Upper lobe of left lung (tissue), 4 donors: ENCODE results near the gene FTCDNL1.

Experiments
- POLR2AphosphoS5 ChIP-seq, 2 donors: sonication (generic); formaldehyde crosslinking; IDR thresholded peaks; one replicate each; pipeline ENCODE4 v1.5.1; 2017; ENCODE audit warnings: antibody characterized with exemption in 2 of 2
- TF ChIP-seq, protein P1 (sequence below), 6 experiments: fragments of 450-650 bp in 4 of 6; fragments of 200-600 bp in 2 of 6; sonication (generic) in 2 of 6; IDR thresholded peaks; one replicate each; pipeline ENCODE4 v1.5.1; 2016 to 2019; ENCODE audit warnings: antibody characterized with exemption in 6 of 6

DNA sequence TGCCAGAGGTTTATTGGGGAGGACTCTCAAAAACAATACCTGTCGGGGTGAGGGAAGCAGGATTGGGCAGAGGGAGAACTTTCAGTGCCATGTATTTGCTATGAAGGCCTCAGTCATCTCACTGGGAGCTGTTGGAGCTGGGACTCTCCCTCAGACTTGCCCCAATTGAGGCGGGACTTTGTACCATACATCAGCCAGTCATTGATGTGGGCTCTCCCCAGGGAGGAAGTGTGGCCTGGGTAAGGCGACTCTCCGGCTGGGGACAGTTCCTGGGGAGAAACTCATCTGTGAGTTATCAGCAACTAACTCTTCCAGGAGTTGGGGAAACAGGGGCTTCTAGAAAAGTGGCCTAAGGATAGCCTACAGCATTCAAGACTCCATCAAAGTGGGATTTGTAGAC, 66.5 kb downstream of the FTCDNL1 start:
- TF ChIP-seq, protein P1, sequence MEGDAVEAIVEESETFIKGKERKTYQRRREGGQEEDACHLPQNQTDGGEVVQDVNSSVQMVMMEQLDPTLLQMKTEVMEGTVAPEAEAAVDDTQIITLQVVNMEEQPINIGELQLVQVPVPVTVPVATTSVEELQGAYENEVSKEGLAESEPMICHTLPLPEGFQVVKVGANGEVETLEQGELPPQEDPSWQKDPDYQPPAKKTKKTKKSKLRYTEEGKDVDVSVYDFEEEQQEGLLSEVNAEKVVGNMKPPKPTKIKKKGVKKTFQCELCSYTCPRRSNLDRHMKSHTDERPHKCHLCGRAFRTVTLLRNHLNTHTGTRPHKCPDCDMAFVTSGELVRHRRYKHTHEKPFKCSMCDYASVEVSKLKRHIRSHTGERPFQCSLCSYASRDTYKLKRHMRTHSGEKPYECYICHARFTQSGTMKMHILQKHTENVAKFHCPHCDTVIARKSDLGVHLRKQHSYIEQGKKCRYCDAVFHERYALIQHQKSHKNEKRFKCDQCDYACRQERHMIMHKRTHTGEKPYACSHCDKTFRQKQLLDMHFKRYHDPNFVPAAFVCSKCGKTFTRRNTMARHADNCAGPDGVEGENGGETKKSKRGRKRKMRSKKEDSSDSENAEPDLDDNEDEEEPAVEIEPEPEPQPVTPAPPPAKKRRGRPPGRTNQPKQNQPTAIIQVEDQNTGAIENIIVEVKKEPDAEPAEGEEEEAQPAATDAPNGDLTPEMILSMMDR (IDR thresholded peaks at IDR 0.05): no peak
- no peak for TF ChIP-seq POLR2AphosphoS5 (IDR thresholded peaks at IDR 0.05)
